Measurements from ENCODE around the gene ANKS6.

GRCh38 chr9:98795295-98795955, 930 bp downstream of the ANKS6 start:
- TF ChIP-seq CTCF (IDR thresholded peaks at IDR 0.05 in 8 of 11, conservative IDR thresholded peaks at IDR 0.05 in 3 of 11) (no peak), POLR2AphosphoS5 (IDR thresholded peaks at IDR 0.05) (no peak), POLR2A (IDR thresholded peaks at IDR 0.05) (no peak)

Measured in spleen (tissue), 7 donors.